ENCODE results near the gene TOR4A. TPM values are rescaled to one million over a fixed set of nuclear protein-coding genes. Genes with fewer than 3 reads are reported as not detected.

The TOR4A gene
- total RNA-seq, 2 donors from 2014 or later, result 14.2 to 18.9 TPM

GRCh38 chr9:137233143-137233980 is 44.2 kb upstream of the TOR4A start:
- Mint-ChIP-seq H3K27me3 (ENCODE audit: insufficient read depth) (no peaks in the 10 kb centered on the region), H3K9me3 (no peaks in the 10 kb centered on the region), H3K4me1 (peaks cover 13% of the 10 kb centered on the region), H3K4me3 (no peak overlapping the region), H3K27ac (no peak overlapping the region), H3K36me3 (ENCODE audit: low read depth) (no peaks in the 10 kb centered on the region)
- no peak overlapping the region for H3K27ac ChIP-seq (ENCODE audit: low read depth, low read length)
- no peaks in the 10 kb centered on the region for H3K36me3 ChIP-seq (ENCODE audit: control insufficient read depth, insufficient read depth, low read length)
- no peak for TF ChIP-seq CTCF (conservative IDR thresholded peaks at IDR 0.05)
- H3K9ac ChIP-seq (ENCODE audit: extremely low read depth, low read length, poor library complexity, severe bottlenecking), result no peak overlapping the region
- no peaks in the 10 kb centered on the region for H3K27me3 ChIP-seq (ENCODE audit: control insufficient read depth, insufficient read depth, low read length, poor library complexity, severe bottlenecking)
- no peak overlapping the region for H3K4me3 ChIP-seq (ENCODE audit: low read length)
- H3K4me1 ChIP-seq (ENCODE audit: control insufficient read depth, insufficient read depth, low read length), result peaks cover 15% of the 10 kb centered on the region
- DNase-seq, result no peak
- 91 to 95% methylated on average over 14 to 39 of the region's 40 CpGs for WGBS, 2 experiments (ENCODE audit: insufficient coverage in 1 of 2, insufficient read length in 1 of 2)
- no peaks in the 10 kb centered on the region for H3K9me3 ChIP-seq (ENCODE audit: control insufficient read depth, low read length)

- H3K36me3 ChIP-seq (ENCODE audit: control insufficient read depth, insufficient read depth, low read length), result peaks cover 5% of the 10 kb centered on the region
- H3K27me3 ChIP-seq (ENCODE audit: control insufficient read depth, insufficient read depth, low read length, poor library complexity, severe bottlenecking), result no peaks in the 10 kb centered on the region
- DNase-seq, result no peak
- H3K9ac ChIP-seq (ENCODE audit: extremely low read depth, low read length, poor library complexity, severe bottlenecking), result no peak overlapping the region
- Mint-ChIP-seq H3K27ac (no peak overlapping the region), H3K4me1 (peaks cover 16% of the 10 kb centered on the region), H3K27me3 (ENCODE audit: insufficient read depth) (no peaks in the 10 kb centered on the region), H3K36me3 (ENCODE audit: low read depth) (no peaks in the 10 kb centered on the region), H3K9me3 (no peaks in the 10 kb centered on the region), H3K4me3 (no peak overlapping the region)
- 89 to 91% methylated on average over 24 to 40 of the region's 40 CpGs for WGBS, 2 experiments (ENCODE audit: insufficient coverage in 1 of 2, insufficient read length in 1 of 2)
- H3K4me1 ChIP-seq (ENCODE audit: control insufficient read depth, insufficient read depth, low read length), result peaks cover 20% of the 10 kb centered on the region
- H3K27ac ChIP-seq (ENCODE audit: low read depth, low read length), result no peak overlapping the region
- no peak for TF ChIP-seq CTCF (conservative IDR thresholded peaks at IDR 0.05)
- H3K9me3 ChIP-seq (ENCODE audit: control insufficient read depth, low read length), result no peaks in the 10 kb centered on the region
- H3K4me3 ChIP-seq (ENCODE audit: low read length), result no peak overlapping the region
Measured at GRCh38 chr9:137234055-137234697, 43.4 kb upstream of the TOR4A start.

GRCh38 chr9:137234758-137235423 is 42.6 kb upstream of the TOR4A start:
- Histone ChIP-seq H3K9ac (ENCODE audit: extremely low read depth, low read length, poor library complexity, severe bottlenecking) (no peak overlapping the region), H3K9me3 (ENCODE audit: control insufficient read depth, low read length) (no peaks in the 10 kb centered on the region), H3K4me1 (ENCODE audit: control insufficient read depth, insufficient read depth, low read length) (peaks cover 20% of the 10 kb centered on the region), H3K27ac (ENCODE audit: low read depth, low read length) (no peak overlapping the region), H3K27me3 (ENCODE audit: control insufficient read depth, insufficient read depth, low read length, poor library complexity, severe bottlenecking) (no peaks in the 10 kb centered on the region), H3K36me3 (ENCODE audit: control insufficient read depth, insufficient read depth, low read length) (peaks cover 5% of the 10 kb centered on the region), H3K4me3 (ENCODE audit: low read length) (no peak overlapping the region)
- DNase-seq, result no peak
- 85 to 92% methylated on average over 13 to 17 of the region's 18 CpGs for WGBS, 2 experiments (ENCODE audit: insufficient coverage in 1 of 2, insufficient read length in 1 of 2)
- H3K4me1 Mint-ChIP-seq, result peaks cover 16% of the 10 kb centered on the region
- H3K27ac Mint-ChIP-seq, result no peak overlapping the region
- H3K27me3 Mint-ChIP-seq (ENCODE audit: insufficient read depth), result no peaks in the 10 kb centered on the region
- no peaks in the 10 kb centered on the region for H3K36me3 Mint-ChIP-seq (ENCODE audit: low read depth)
- H3K9me3 Mint-ChIP-seq, result no peaks in the 10 kb centered on the region
- TF ChIP-seq CTCF (conservative IDR thresholded peaks at IDR 0.05), result no peak
- no peak overlapping the region for H3K4me3 Mint-ChIP-seq

Measured in endodermal cell (in vitro differentiated cells).